ENCODE measurements around the gene NFIB. TPM values are rescaled to one million over a fixed set of nuclear protein-coding genes. Genes with fewer than 3 reads are reported as not detected.

NFIB gene
- total RNA-seq, 1 donor, result 12.1 TPM

DNA sequence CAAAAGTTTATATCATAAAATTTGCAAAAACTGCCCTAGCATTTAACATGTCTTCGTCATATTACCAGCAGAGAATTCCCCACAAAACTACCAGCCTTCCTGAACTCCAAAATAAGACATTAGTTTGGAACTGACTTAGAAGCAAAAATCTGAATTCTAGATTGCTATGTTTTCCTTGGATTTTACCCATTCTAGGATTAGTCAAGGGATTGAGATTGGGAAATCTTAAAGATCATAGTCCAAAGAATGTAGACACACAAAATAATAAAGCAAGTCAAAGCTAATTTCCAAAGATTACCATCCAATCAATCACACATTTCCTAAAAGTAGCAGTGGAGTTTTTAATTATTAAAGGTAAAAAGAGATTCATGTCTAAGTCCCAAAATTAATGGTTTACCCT lies 138.2 kb downstream of the NFIB start:
- TF ChIP-seq, protein P1, sequence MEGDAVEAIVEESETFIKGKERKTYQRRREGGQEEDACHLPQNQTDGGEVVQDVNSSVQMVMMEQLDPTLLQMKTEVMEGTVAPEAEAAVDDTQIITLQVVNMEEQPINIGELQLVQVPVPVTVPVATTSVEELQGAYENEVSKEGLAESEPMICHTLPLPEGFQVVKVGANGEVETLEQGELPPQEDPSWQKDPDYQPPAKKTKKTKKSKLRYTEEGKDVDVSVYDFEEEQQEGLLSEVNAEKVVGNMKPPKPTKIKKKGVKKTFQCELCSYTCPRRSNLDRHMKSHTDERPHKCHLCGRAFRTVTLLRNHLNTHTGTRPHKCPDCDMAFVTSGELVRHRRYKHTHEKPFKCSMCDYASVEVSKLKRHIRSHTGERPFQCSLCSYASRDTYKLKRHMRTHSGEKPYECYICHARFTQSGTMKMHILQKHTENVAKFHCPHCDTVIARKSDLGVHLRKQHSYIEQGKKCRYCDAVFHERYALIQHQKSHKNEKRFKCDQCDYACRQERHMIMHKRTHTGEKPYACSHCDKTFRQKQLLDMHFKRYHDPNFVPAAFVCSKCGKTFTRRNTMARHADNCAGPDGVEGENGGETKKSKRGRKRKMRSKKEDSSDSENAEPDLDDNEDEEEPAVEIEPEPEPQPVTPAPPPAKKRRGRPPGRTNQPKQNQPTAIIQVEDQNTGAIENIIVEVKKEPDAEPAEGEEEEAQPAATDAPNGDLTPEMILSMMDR (IDR thresholded peaks at IDR 0.05; ENCODE audit: insufficient read depth, low read depth, low read length), result no peak
- no peak for DNase-seq (ENCODE audit: low read depth)
- H3K4me3 ChIP-seq (ENCODE audit: low read depth, low read length), result no peak overlapping the region

DNA sequence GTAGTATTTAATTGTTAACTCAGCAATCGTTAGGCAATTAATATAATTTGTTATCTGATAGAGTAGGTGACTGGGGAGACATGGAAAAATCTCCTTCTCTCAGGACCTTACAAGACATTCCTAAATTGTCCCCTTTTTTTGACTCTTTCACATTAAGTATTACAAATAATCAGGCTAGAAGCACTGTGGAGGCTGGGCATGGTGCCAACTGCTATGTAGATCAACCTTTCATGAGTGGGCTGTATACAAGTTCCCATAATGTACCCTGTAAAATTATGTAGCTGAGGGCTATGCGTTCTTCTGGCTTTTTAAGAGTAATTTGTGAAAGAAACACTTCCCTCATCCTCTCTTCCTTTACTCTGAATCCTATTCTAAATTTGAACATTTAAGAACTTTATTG lies 140.2 kb downstream of the NFIB start:
- TF ChIP-seq, protein P1 (IDR thresholded peaks at IDR 0.05; ENCODE audit: insufficient read depth, low read depth, low read length), result no peak
- H3K4me3 ChIP-seq (ENCODE audit: low read depth, low read length), result no peak overlapping the region
- no peak for DNase-seq (ENCODE audit: low read depth)

DNA sequence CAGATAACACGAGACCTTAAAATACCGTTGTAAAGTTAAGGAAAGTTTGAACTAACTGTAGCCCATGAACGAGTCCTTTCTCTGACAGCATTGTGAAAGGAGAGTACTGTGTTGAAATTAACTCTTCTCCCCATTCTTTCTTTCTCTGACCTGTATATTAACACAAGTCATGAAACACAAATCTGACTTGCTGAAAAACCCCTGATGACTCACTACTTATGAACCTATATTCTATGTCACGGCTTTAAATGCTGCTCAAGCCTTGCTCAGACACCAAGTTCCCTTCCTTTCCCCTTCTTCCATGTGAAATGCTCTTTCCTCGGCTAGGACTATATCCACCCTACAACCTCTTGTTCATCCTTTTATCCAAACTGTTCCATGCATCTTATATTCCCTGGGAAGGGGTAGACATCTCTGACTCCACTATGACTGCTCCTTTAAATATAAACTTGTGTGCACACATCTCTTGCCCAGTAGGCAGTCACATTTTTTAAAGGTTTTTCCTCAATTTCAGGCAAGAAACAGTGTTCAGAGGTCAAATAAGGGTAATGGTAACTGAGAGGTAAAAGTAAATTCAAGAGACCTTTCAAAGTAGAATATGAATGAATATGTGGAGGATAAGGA lies 142.9 kb downstream of the NFIB start:
- peak; percentile 36 for DNase-seq (ENCODE audit: low read depth)
- H3K4me3 ChIP-seq (ENCODE audit: low read depth, low read length), result no peak overlapping the region
- TF ChIP-seq, protein P1 (IDR thresholded peaks at IDR 0.05; ENCODE audit: insufficient read depth, low read depth, low read length), result no peak

DNA sequence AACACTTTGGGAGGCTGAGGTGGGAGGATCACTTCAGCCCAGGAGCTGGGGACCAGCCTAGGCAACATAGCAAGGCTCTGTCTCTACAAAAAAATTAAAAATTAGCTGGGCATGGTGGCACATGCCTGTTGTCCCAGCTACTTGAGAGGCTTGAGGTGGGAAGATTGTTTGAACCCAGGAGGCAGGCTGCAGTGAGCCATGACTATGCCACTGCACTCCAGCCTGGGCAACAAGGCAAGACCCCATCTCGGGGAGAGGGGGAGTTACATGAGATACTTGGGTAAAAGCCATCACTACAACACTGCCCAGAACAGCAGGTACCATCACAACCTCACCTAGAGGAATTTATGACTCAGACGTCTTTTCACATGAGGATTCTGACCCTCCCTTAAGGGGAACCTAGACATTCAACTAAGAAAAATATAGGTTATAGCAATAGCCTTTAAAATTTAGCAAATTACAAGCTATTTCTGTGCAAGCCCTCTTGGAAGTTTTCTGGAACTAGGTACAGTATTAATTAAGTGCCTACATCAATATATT lies 143.5 kb downstream of the NFIB start:
- no peak overlapping the region for H3K4me3 ChIP-seq (ENCODE audit: low read depth, low read length)
- no peak for DNase-seq (ENCODE audit: low read depth)
- TF ChIP-seq, protein P1 (IDR thresholded peaks at IDR 0.05; ENCODE audit: insufficient read depth, low read depth, low read length), result no peak

DNA sequence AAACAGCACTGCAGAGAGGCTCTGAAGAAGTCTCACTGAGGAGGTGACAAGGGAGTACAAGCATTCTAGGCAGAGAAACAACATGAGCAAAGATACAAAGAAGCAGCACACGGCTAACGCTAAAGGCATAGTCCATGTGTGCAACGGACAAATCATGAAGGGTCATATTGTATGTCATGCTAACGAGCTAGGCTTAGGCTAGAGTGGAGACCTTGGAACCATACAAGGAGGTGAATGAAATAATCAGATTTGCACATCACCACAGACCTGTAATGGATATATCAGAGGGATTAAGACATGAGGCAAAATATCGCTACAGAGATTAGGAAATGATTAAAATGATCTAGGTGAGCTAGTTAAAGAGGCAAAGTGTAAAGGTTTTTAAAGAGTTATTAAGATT lies 145.6 kb downstream of the NFIB start:
- no peak overlapping the region for H3K4me3 ChIP-seq (ENCODE audit: low read depth, low read length)
- TF ChIP-seq, protein P1 (IDR thresholded peaks at IDR 0.05; ENCODE audit: insufficient read depth, low read depth, low read length), result no peak
- DNase-seq (ENCODE audit: low read depth), result no peak

DNA sequence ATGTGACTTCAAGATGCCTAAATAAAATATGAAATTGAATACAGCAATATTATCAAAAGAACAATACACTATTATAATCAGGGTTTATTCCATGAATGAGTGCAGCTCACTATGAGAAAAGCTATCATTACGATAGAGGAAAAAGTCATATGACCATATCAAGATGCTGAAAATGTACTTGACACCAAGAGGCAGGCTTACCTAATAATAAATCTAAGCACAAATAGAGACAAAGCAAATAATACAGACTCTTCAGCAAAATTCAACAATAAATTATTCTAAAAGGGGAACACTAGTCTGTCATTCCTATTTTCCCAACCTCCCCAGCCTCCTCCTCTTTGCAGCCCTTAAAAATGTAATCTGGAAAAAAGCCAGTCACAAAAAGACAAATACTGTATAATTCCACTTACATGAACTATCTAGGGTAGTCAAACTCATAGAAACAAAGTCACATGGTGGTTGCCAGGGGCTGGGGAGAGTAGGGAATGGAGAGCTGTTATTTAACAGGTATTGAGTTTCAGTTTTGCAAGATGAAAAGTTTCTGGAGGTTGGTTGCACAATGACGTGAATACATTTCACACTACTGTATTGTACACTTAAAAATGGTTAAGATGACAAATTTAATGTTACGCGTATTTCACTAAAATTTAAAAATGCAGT lies 148.4 kb downstream of the NFIB start:
- DNase-seq (ENCODE audit: low read depth), result no peak
- TF ChIP-seq, protein P1 (IDR thresholded peaks at IDR 0.05; ENCODE audit: insufficient read depth, low read depth, low read length), result no peak
- no peak overlapping the region for H3K4me3 ChIP-seq (ENCODE audit: low read depth, low read length)
